Calu3 (cell line): ENCODE results near the gene PRPS1. TPM values are rescaled to one million over a fixed set of nuclear protein-coding genes. Genes with fewer than 3 reads are reported as not detected.

Source experiments
- BruUV-seq: library from RNA; stranded (reverse); fragments of 400-500 nt; replicated peaks from 2 replicates; lab custom pipeline; 2021; lab: Mats Ljungman, UMichigan
- CTCF ChIA-PET: fragments of 300-600 bp; sonication (Branson Sonifier 250); formaldehyde crosslinking; loops from one replicate; lab custom pipeline; 2022; ENCODE audit warnings: antibody characterized with exemption; lab: Charles Lee
- DNase-seq: peaks from one replicate; pipeline ENCODE4 v3.0.0; 2022
- H3K27ac Mint-ChIP-seq: one replicate; pipeline ENCODE4 v1.8.0; 2022; ENCODE audit warnings: mixed read lengths; ENCODE audit not compliant: unreplicated experiment
- H3K27me3 Mint-ChIP-seq: one replicate; pipeline ENCODE4 v1.8.0; 2022; ENCODE audit warnings: mixed read lengths; ENCODE audit not compliant: unreplicated experiment
- H3K36me3 Mint-ChIP-seq: one replicate; pipeline ENCODE4 v1.8.0; 2022; ENCODE audit warnings: mild to moderate bottlenecking, moderate library complexity, mixed read lengths; ENCODE audit not compliant: insufficient read depth, unreplicated experiment
- H3K4me1 Mint-ChIP-seq: one replicate; pipeline ENCODE4 v1.8.0; 2022; ENCODE audit warnings: mild to moderate bottlenecking, low read depth, mixed read lengths; ENCODE audit not compliant: unreplicated experiment
- H3K4me3 Mint-ChIP-seq: one replicate; pipeline ENCODE4 v1.8.0; 2022; ENCODE audit warnings: mild to moderate bottlenecking, low read depth, moderate library complexity, mixed read lengths; ENCODE audit not compliant: unreplicated experiment
- H3K9me3 Mint-ChIP-seq: one replicate; pipeline ENCODE4 v1.8.0; 2022; ENCODE audit warnings: low read depth, mixed read lengths; ENCODE audit not compliant: unreplicated experiment
- CTCF ChIP-seq: fragments of 200-600 bp; IDR thresholded peaks from one replicate; pipeline ENCODE4 v1.8.0; 2022; ENCODE audit warnings: antibody characterized with exemption; ENCODE audit not compliant: unreplicated experiment
- intact Hi-C: fragments of 100-400 bp; cut with micrococcal nuclease; formaldehyde crosslinking; loops from one replicate; pipeline ENCODE4 v1.10.0; 2022; ENCODE audit not compliant: unreplicated experiment
- total RNA-seq: library from RNA; stranded (reverse); gene quantifications from 2 replicates; pipeline ENCODE4 v1.2.3, GENCODE V29; 2022

Gene PRPS1
- total RNA-seq, 1 experiment from 2014 or later: 62.5 TPM

- no TSS peak for BruUV-seq
- H3K9me3 Mint-ChIP-seq: no peaks in the 10 kb centered on the region
- intact Hi-C loops: loop anchor here (1.0 to 10.0 kb wide), 3 partner anchors 87 to 605 kb away; no protein-coding TSS in a partner anchor
- peaks cover 20% of the 10 kb centered on the region for H3K36me3 Mint-ChIP-seq
- H3K4me1 Mint-ChIP-seq: peaks cover 10% of the 10 kb centered on the region
- TF ChIP-seq CTCF: no peak
- peak; percentile 18 for DNase-seq
- no peaks in the 10 kb centered on the region for H3K27me3 Mint-ChIP-seq
- H3K4me3 Mint-ChIP-seq: peak overlapping the region; percentile 86
- CTCF ChIA-PET: no interaction called here
- H3K27ac Mint-ChIP-seq: peak overlapping the region; percentile 78
Measured at GRCh38 chrX:107629540-107629909, 1.2 kb downstream of the PRPS1 start.

- H3K27ac Mint-ChIP-seq: no peak overlapping the region
- TF ChIP-seq CTCF: no peak
- H3K4me3 Mint-ChIP-seq: peak overlapping the region; percentile 86
- H3K9me3 Mint-ChIP-seq: no peaks in the 10 kb centered on the region
- no peaks in the 10 kb centered on the region for H3K27me3 Mint-ChIP-seq
- no peak for DNase-seq
- peaks cover 20% of the 10 kb centered on the region for H3K36me3 Mint-ChIP-seq
- peaks cover 10% of the 10 kb centered on the region for H3K4me1 Mint-ChIP-seq
- CTCF ChIA-PET: interaction anchor here (0.7 kb wide), 2 partner anchors 92 to 210 kb away, joined by 5 read pairs; no protein-coding TSS in a partner anchor
- intact Hi-C loops: no loop called here
- no TSS peak for BruUV-seq
Measured at GRCh38 chrX:107630031-107630689, 1.9 kb downstream of the PRPS1 start.

GRCh38 chrX:107632346-107632745 is 4.0 kb downstream of the PRPS1 start:
- DNase-seq: no peak
- BruUV-seq: no TSS peak
- intact Hi-C loops: no loop called here
- H3K4me3 Mint-ChIP-seq: no peak overlapping the region
- H3K27me3 Mint-ChIP-seq: no peaks in the 10 kb centered on the region
- no peaks in the 10 kb centered on the region for H3K9me3 Mint-ChIP-seq
- no peak overlapping the region for H3K27ac Mint-ChIP-seq
- no peak for TF ChIP-seq CTCF
- peaks cover 8% of the 10 kb centered on the region for H3K4me1 Mint-ChIP-seq
- H3K36me3 Mint-ChIP-seq: peaks cover 20% of the 10 kb centered on the region
- CTCF ChIA-PET: no interaction called here

GRCh38 chrX:107646735-107647134 is 18.4 kb downstream of the PRPS1 start:
- TF ChIP-seq CTCF: no peak
- intact Hi-C loops: no loop called here
- H3K27me3 Mint-ChIP-seq: no peaks in the 10 kb centered on the region
- no peak overlapping the region for H3K4me3 Mint-ChIP-seq
- DNase-seq: no peak
- H3K9me3 Mint-ChIP-seq: no peaks in the 10 kb centered on the region
- no peaks in the 10 kb centered on the region for H3K4me1 Mint-ChIP-seq
- CTCF ChIA-PET: no interaction called here
- no peak overlapping the region for H3K27ac Mint-ChIP-seq
- BruUV-seq: no TSS peak
- peaks cover 20% of the 10 kb centered on the region for H3K36me3 Mint-ChIP-seq
